ENCODE results near the gene FAAH. TPM values are rescaled to one million over a fixed set of nuclear protein-coding genes. Genes with fewer than 3 reads are reported as not detected.

The FAAH gene
- total and polyA plus RNA-seq, 7 donors, result 5.4 to 48.1 (median 11.5) TPM

- no peaks in the 10 kb centered on the region for H3K36me3 ChIP-seq
- H3K4me1 ChIP-seq, result no peaks in the 10 kb centered on the region
- no peaks in the 10 kb centered on the region for H3K9me3 ChIP-seq
- intact Hi-C loops (cut with DNase I), result no loop called here
- no peaks in the 10 kb centered on the region for H3K27me3 ChIP-seq
- H3K4me3 ChIP-seq, result no peak overlapping the region
- DNase-seq, result no peak
- no peak overlapping the region for H3K27ac ChIP-seq
- TF ChIP-seq CTCF (IDR thresholded peaks at IDR 0.05), result no peak
- no peak for TF ChIP-seq EP300 (IDR thresholded peaks at IDR 0.05)
- TF ChIP-seq POLR2A (IDR thresholded peaks at IDR 0.05), result no peak
- no peak for TF ChIP-seq POLR2AphosphoS5 (IDR thresholded peaks at IDR 0.05)
Measured at GRCh38 chr1:46380508-46380907, 13.6 kb upstream of the FAAH start.

GRCh38 chr1:46393510-46393909, 607 bp upstream of the FAAH start:
- Histone ChIP-seq H3K27me3 (no peaks in the 10 kb centered on the region), H3K4me3 (peak overlapping the region in 1 of 4 donors; percentile 71), H3K36me3 (no peaks in the 10 kb centered on the region), H3K27ac (no peak overlapping the region), H3K9me3 (peaks cover 0 to 5% (median 0%) of the 10 kb centered on the region in 4 donors), H3K4me1 (peaks cover 0 to 17% (median 12%) of the 10 kb centered on the region in 4 donors)
- 67 to 87% methylated on average over 12 of the region's 12 CpGs for WGBS, 2 donors
- TF ChIP-seq EP300 (IDR thresholded peaks at IDR 0.05), result no peak
- no peak for TF ChIP-seq POLR2A (IDR thresholded peaks at IDR 0.05)
- no peak for TF ChIP-seq CTCF (IDR thresholded peaks at IDR 0.05)
- no peak for TF ChIP-seq POLR2AphosphoS5 (IDR thresholded peaks at IDR 0.05)
- intact Hi-C loops (cut with DNase I), result no loop called here
- peak; percentile 33 for DNase-seq

- Histone ChIP-seq H3K27ac (peak overlapping the region in 1 of 4 donors; percentile 37), H3K36me3 (no peaks in the 10 kb centered on the region), H3K27me3 (no peaks in the 10 kb centered on the region), H3K4me3 (peak overlapping the region; percentile 39 to 71 (median 64)), H3K9me3 (peaks cover 0 to 5% (median 0%) of the 10 kb centered on the region in 4 donors), H3K4me1 (peaks cover 0 to 17% (median 12%) of the 10 kb centered on the region in 4 donors)
- TF ChIP-seq POLR2A (IDR thresholded peaks at IDR 0.05) (no peak), EP300 (IDR thresholded peaks at IDR 0.05) (no peak), POLR2AphosphoS5 (IDR thresholded peaks at IDR 0.05) (no peak), CTCF (IDR thresholded peaks at IDR 0.05) (no peak)
- intact Hi-C loops (cut with DNase I), result no loop called here
- peak; percentile 70 for DNase-seq
- 14 to 50% methylated on average over 17 of the region's 17 CpGs for WGBS, 2 donors
Measured at GRCh38 chr1:46394872-46395465, 852 bp downstream of the FAAH start.

- DNase-seq, result peak; percentile 40
- TF ChIP-seq POLR2A (IDR thresholded peaks at IDR 0.05) (no peak), CTCF (IDR thresholded peaks at IDR 0.05) (no peak), POLR2AphosphoS5 (IDR thresholded peaks at IDR 0.05) (no peak), EP300 (IDR thresholded peaks at IDR 0.05) (no peak)
- Histone ChIP-seq H3K27ac (no peak overlapping the region), H3K4me3 (no peak overlapping the region), H3K4me1 (peaks cover 0 to 19% (median 12%) of the 10 kb centered on the region in 4 donors), H3K27me3 (no peaks in the 10 kb centered on the region), H3K9me3 (peaks cover 0 to 5% (median 0%) of the 10 kb centered on the region in 4 donors), H3K36me3 (no peaks in the 10 kb centered on the region)
- 44 to 78% methylated on average over 10 of the region's 10 CpGs for WGBS, 2 donors
- intact Hi-C loops (cut with DNase I), result no loop called here
Measured at GRCh38 chr1:46396441-46397398, 2.6 kb downstream of the FAAH start.
